ENCODE data around the gene IFIT1.

- TF ChIP-seq ZC3H10 (CRISPR knock-in tag; IDR thresholded peaks at IDR 0.05) (no peak), CSRNP3 (CRISPR knock-in tag; IDR thresholded peaks at IDR 0.05) (no peak), PATZ1 (CRISPR knock-in tag; IDR thresholded peaks at IDR 0.05; ENCODE audit: borderline replicate concordance) (no peak), RARB (CRISPR knock-in tag; IDR thresholded peaks at IDR 0.05) (no peak), ESRRG (CRISPR knock-in tag; IDR thresholded peaks at IDR 0.05) (no peak), CREB5 (CRISPR knock-in tag; IDR thresholded peaks at IDR 0.05; ENCODE audit: low read depth) (no peak), ZNF565 (CRISPR knock-in tag; conservative IDR thresholded peaks at IDR 0.05; ENCODE audit: low read depth) (no peak), SNAI2 (CRISPR knock-in tag; IDR thresholded peaks at IDR 0.05) (no peak), ZFP3 (CRISPR knock-in tag; IDR thresholded peaks at IDR 0.05) (no peak), GLIS3 (CRISPR knock-in tag; IDR thresholded peaks at IDR 0.05) (no peak), ZFP30 (CRISPR knock-in tag; IDR thresholded peaks at IDR 0.05) (no peak), POU6F1 (CRISPR knock-in tag; IDR thresholded peaks at IDR 0.05; ENCODE audit: borderline replicate concordance, low read depth) (no peak), TSHZ2 (CRISPR knock-in tag; IDR thresholded peaks at IDR 0.05) (no peak), ARNTL (CRISPR knock-in tag; IDR thresholded peaks at IDR 0.05; ENCODE audit: borderline replicate concordance, low read depth) (no peak)
These were observed 5.8 kb downstream of the IFIT1 start for GRCh38 chr10:89398003-89398749.

All from SK-N-SH treated with all-trans-retinoic acid at 6 μM for 48 hours (cell line).